HEK293 (cell line): ENCODE results near the gene PPDPF.

Experiments used
- CTCF ChIA-PET: fragments of 350-600 bp; formaldehyde crosslinking; extraction: SDS; loops from one replicate; lab custom pipeline; 2021; ENCODE audit warnings: antibody characterized with exemption; lab: Yijun Ruan, JAX
- POLR2A ChIA-PET: fragments of 300-600 bp; formaldehyde crosslinking; extraction: SDS; loops from one replicate; lab custom pipeline; 2020; ENCODE audit warnings: antibody characterized with exemption, inconsistent platforms; lab: Yijun Ruan, JAX
- H3K27ac ChIP-seq: fragments of 200-500 bp; sonication (Bioruptor generic); 2 replicates; pipeline ENCODE4 v1.5.1; 2014; ENCODE audit warnings: low read depth, low read length, control low read depth, inconsistent platforms; ENCODE audit errors: extremely low read depth
- H3K36me3 ChIP-seq, 2 experiments: fragments of 200-500 bp in 1 of 2; sonication (Bioruptor generic) in 1 of 2; 1 replicate in 1 of 2; 2 replicates in 1 of 2; pipeline ENCODE4 v1.5.1; 2014 to 2017; ENCODE audit warnings: inconsistent platforms in 2 of 2, low read length in 2 of 2; ENCODE audit not compliant: control insufficient read depth in 2 of 2, insufficient read depth in 1 of 2
- H3K4me1 ChIP-seq: fragments of 200-500 bp; sonication (Bioruptor generic); 2 replicates; pipeline ENCODE4 v1.5.1; 2014; ENCODE audit warnings: mild to moderate bottlenecking, low read length, inconsistent platforms; ENCODE audit not compliant: control insufficient read depth, insufficient read depth
- H3K4me3 ChIP-seq: 2 replicates; pipeline ENCODE4 v1.5.1; 2011; ENCODE audit warnings: low read depth, mild to moderate bottlenecking, control low read depth, low read length, moderate library complexity
- H3K9me3 ChIP-seq: fragments of 200-500 bp; sonication (Bioruptor generic); 2 replicates; pipeline ENCODE4 v1.5.1; 2014; ENCODE audit warnings: low read depth, low read length, inconsistent platforms; ENCODE audit not compliant: control insufficient read depth, insufficient read depth
- BCL11A ChIP-seq: fragments of 450-650 bp; formaldehyde crosslinking; IDR thresholded peaks from 2 replicates; pipeline ENCODE4 v1.5.1; 2016; ENCODE audit warnings: low read depth, missing biosample characterization, missing genetic modification characterization
- GLIS1 ChIP-seq: fragments of 450-650 bp; formaldehyde crosslinking; IDR thresholded peaks from 2 replicates; pipeline ENCODE4 v1.5.1; 2016; ENCODE audit warnings: missing biosample characterization, missing genetic modification characterization
- IKZF3 ChIP-seq: fragments of 450-650 bp; IDR thresholded peaks from 2 replicates; pipeline ENCODE4 v1.5.0; 2018; ENCODE audit warnings: missing biosample characterization, mild to moderate bottlenecking, missing genetic modification characterization, moderate library complexity
- KLF1 ChIP-seq: fragments of 450-650 bp; formaldehyde crosslinking; IDR thresholded peaks from 2 replicates; pipeline ENCODE4 v1.5.1; 2016; ENCODE audit warnings: missing biosample characterization, missing genetic modification characterization
- KLF9 ChIP-seq: fragments of 450-650 bp; formaldehyde crosslinking; IDR thresholded peaks from 2 replicates; pipeline ENCODE4 v1.5.1; 2016; ENCODE audit warnings: missing biosample characterization, missing genetic modification characterization, low read depth
- MZF1 ChIP-seq: fragments of 450-650 bp; formaldehyde crosslinking; IDR thresholded peaks from 2 replicates; pipeline ENCODE4 v1.5.1; 2017; ENCODE audit warnings: missing biosample characterization, missing genetic modification characterization, borderline replicate concordance
- PATZ1 ChIP-seq: fragments of 450-650 bp; formaldehyde crosslinking; IDR thresholded peaks from 2 replicates; pipeline ENCODE4 v1.5.1; 2016; ENCODE audit warnings: missing biosample characterization, missing genetic modification characterization
- SP7 ChIP-seq: fragments of 450-650 bp; formaldehyde crosslinking; IDR thresholded peaks from 2 replicates; pipeline ENCODE4 v1.5.1; 2016; ENCODE audit warnings: missing biosample characterization, missing genetic modification characterization
- WT1 ChIP-seq: fragments of 450-650 bp; formaldehyde crosslinking; IDR thresholded peaks from 2 replicates; pipeline ENCODE4 v1.5.1; 2016; ENCODE audit warnings: missing biosample characterization, missing genetic modification characterization
- ZBTB17 ChIP-seq: fragments of 450-650 bp; formaldehyde crosslinking; IDR thresholded peaks from 2 replicates; pipeline ENCODE4 v1.5.1; 2016; ENCODE audit warnings: missing biosample characterization, missing genetic modification characterization
- ZBTB26 ChIP-seq: fragments of 450-650 bp; formaldehyde crosslinking; optimal IDR thresholded peaks from 2 replicates; pipeline ENCODE3; 2016; ENCODE audit warnings: missing biosample characterization, mild to moderate bottlenecking, missing genetic modification characterization
- ZNF138 ChIP-seq: fragments of 450-650 bp; formaldehyde crosslinking; IDR thresholded peaks from 2 replicates; pipeline ENCODE4 v1.5.1; 2016; ENCODE audit warnings: missing biosample characterization, missing genetic modification characterization, borderline replicate concordance
- ZNF2 ChIP-seq: fragments of 450-650 bp; formaldehyde crosslinking; IDR thresholded peaks from 2 replicates; pipeline ENCODE4 v1.5.1; 2016; ENCODE audit warnings: missing biosample characterization, missing genetic modification characterization
- ZNF335 ChIP-seq: fragments of 450-650 bp; formaldehyde crosslinking; conservative IDR thresholded peaks from 2 replicates; pipeline ENCODE4 v1.5.1; 2016; ENCODE audit warnings: missing biosample characterization, missing genetic modification characterization
- ZNF341 ChIP-seq: fragments of 450-650 bp; formaldehyde crosslinking; IDR thresholded peaks from 2 replicates; pipeline ENCODE4; 2016; ENCODE audit warnings: low read depth, missing biosample characterization, missing genetic modification characterization
- ZNF366 ChIP-seq: fragments of 450-650 bp; formaldehyde crosslinking; conservative IDR thresholded peaks from 2 replicates; pipeline ENCODE4 v1.5.1; 2016; ENCODE audit warnings: missing biosample characterization, missing genetic modification characterization
- ZNF394 ChIP-seq: fragments of 450-650 bp; formaldehyde crosslinking; IDR thresholded peaks from 2 replicates; pipeline ENCODE4 v1.5.1; 2016; ENCODE audit warnings: missing biosample characterization, missing genetic modification characterization, mild to moderate bottlenecking, moderate library complexity, borderline replicate concordance
- ZNF423 ChIP-seq: fragments of 450-650 bp; formaldehyde crosslinking; IDR thresholded peaks from 2 replicates; pipeline ENCODE4 v1.5.1; 2016; ENCODE audit warnings: missing biosample characterization, missing genetic modification characterization
- ZNF473 ChIP-seq: fragments of 450-650 bp; formaldehyde crosslinking; IDR thresholded peaks from 2 replicates; pipeline ENCODE4 v1.5.1; 2017; ENCODE audit warnings: missing biosample characterization, missing genetic modification characterization
- ZNF521 ChIP-seq: fragments of 450-650 bp; formaldehyde crosslinking; IDR thresholded peaks from 2 replicates; pipeline ENCODE4 v1.5.1; 2017; ENCODE audit warnings: missing biosample characterization, mild to moderate bottlenecking, missing genetic modification characterization
- ZNF561 ChIP-seq: fragments of 450-650 bp; IDR thresholded peaks from 2 replicates; pipeline ENCODE4 v1.5.1; 2018; ENCODE audit warnings: missing biosample characterization, missing genetic modification characterization, borderline replicate concordance
- ZNF654 ChIP-seq: fragments of 450-650 bp; formaldehyde crosslinking; IDR thresholded peaks from 2 replicates; pipeline ENCODE4 v1.5.1; 2016; ENCODE audit warnings: low read depth, missing biosample characterization, missing genetic modification characterization
- ZSCAN30 ChIP-seq: fragments of 450-650 bp; IDR thresholded peaks from 2 replicates; pipeline ENCODE4 v1.5.1; 2018; ENCODE audit warnings: missing biosample characterization, mild to moderate bottlenecking, missing genetic modification characterization, moderate library complexity
- TF ChIP-seq, protein P1 (sequence below): fragments of 450-650 bp; formaldehyde crosslinking; IDR thresholded peaks from 2 replicates; pipeline ENCODE4 v1.5.1; 2016; ENCODE audit warnings: missing biosample characterization, missing genetic modification characterization
- TF ChIP-seq, protein P2 (sequence below): fragments of 450-650 bp; formaldehyde crosslinking; IDR thresholded peaks from 2 replicates; pipeline ENCODE4 v1.5.1; 2016; ENCODE audit warnings: missing biosample characterization, missing genetic modification characterization
- TF ChIP-seq, protein P3 (sequence below): fragments of 450-650 bp; formaldehyde crosslinking; IDR thresholded peaks from 2 replicates; pipeline ENCODE4 v1.5.1; 2017; ENCODE audit warnings: missing biosample characterization, missing genetic modification characterization

The PPDPF gene

DNA sequence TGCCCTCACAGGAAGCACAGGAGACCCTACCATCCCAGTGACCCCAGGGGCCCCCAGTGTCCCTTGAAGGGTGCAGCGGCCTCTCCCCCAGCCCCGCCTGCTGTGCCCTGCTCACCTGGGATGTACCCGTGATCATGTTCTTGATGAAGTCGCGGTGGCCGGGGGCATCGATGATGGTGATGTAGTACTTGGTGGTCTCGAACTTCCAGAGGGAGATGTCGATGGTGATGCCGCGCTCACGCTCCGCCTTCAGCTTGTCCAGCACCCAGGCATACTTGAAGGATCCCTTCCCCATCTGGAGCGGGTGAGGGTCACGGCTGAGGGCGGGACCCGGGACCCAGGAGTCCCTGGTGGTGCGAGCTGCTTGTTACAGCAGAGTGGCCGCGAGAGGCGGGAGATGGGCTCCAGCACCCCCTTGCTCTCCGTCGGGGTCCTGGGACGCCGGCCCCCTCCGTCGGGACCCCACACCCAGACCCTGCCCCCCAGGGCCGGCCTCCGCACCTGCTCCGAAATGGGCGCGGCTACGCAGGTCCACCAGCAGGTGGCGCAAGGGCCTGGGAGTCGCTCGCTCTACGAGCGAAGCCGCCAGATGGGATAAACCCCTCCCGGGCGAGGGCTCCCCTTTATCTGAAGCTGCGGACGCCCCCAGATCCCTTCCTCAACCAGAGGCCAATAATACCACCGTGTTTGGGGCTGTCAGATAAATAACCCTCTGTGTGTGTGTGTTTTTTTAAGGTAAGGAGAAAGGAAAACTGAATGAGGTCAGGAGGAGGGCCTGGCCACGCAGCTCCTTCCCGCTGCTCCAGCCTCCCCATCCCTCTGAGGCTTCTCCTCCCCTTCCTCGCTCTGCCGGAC, 24.6 kb upstream of the PPDPF start:
- H3K9me3 ChIP-seq = no peaks in the 10 kb centered on the region
- no peak overlapping the region for H3K27ac ChIP-seq
- no peaks in the 10 kb centered on the region for H3K4me1 ChIP-seq
- peaks cover 13 to 61% of the 10 kb centered on the region in 2 experiments; a peak in 2 of 3 replicates for H3K36me3 ChIP-seq
- ChIA-PET CTCF (interaction anchor here (0.6 to 1.8 kb wide), 12 partner anchors 12 to 63 kb away, joined by 3 to 12 read pairs (median 4); partner anchors contain the start of gene PPDPF), POLR2A (interaction anchor here (0.9 to 2.3 kb wide), 3 partner anchors 23 to 31 kb away, joined by 3 to 12 read pairs (median 3); partner anchors contain the start of gene PPDPF)
- no peak overlapping the region for H3K4me3 ChIP-seq
- TF ChIP-seq, protein P1, sequence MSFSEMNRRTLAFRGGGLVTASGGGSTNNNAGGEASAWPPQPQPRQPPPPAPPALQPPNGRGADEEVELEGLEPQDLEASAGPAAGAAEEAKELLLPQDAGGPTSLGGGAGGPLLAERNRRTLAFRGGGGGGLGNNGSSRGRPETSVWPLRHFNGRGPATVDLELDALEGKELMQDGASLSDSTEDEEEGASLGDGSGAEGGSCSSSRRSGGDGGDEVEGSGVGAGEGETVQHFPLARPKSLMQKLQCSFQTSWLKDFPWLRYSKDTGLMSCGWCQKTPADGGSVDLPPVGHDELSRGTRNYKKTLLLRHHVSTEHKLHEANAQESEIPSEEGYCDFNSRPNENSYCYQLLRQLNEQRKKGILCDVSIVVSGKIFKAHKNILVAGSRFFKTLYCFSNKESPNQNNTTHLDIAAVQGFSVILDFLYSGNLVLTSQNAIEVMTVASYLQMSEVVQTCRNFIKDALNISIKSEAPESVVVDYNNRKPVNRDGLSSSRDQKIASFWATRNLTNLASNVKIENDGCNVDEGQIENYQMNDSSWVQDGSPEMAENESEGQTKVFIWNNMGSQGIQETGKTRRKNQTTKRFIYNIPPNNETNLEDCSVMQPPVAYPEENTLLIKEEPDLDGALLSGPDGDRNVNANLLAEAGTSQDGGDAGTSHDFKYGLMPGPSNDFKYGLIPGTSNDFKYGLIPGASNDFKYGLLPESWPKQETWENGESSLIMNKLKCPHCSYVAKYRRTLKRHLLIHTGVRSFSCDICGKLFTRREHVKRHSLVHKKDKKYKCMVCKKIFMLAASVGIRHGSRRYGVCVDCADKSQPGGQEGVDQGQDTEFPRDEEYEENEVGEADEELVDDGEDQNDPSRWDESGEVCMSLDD (tag by site-specific recombination) = peak; percentile 80; the same call in 1 of the 2 replicates
- TF ChIP-seq ZSCAN30 (tag by site-specific recombination) (0 out of 2 replicates have a peak, but pooled peaks have one; percentile 40), ZNF561 (tag by site-specific recombination) (0 out of 2 replicates have a peak, but pooled peaks have one; percentile 55), ZBTB17 (tag by site-specific recombination) (peak; percentile 17; the same call in 1 of the 2 replicates), IKZF3 (tag by site-specific recombination) (peak; percentile 42; the same call in 1 of the 2 replicates), ZNF366 (tag by site-specific recombination) (peak; percentile 35; the same call in 1 of the 2 replicates), ZNF521 (tag by site-specific recombination) (no peak), ZNF138 (tag by site-specific recombination) (0 out of 2 replicates have a peak, but pooled peaks have one; percentile 5), ZBTB26 (tag by site-specific recombination) (peak; percentile 17), ZNF473 (no peak), ZNF654 (tag by site-specific recombination) (peak; percentile 54), ZNF394 (tag by site-specific recombination) (peak; percentile 98), PATZ1 (tag by site-specific recombination) (peak; percentile 46), GLIS1 (tag by site-specific recombination) (0 out of 2 replicates have a peak, but pooled peaks have one; percentile 52), KLF9 (tag by site-specific recombination) (peak; percentile 59; the same call in 1 of the 2 replicates), MZF1 (tag by site-specific recombination) (no peak), ZNF2 (tag by site-specific recombination) (peak; percentile 65; the same call in 1 of the 2 replicates), KLF1 (tag by site-specific recombination) (peak; percentile 60), WT1 (tag by site-specific recombination) (peak; percentile 24; the same call in 1 of the 2 replicates), SP7 (tag by site-specific recombination) (0 out of 2 replicates have a peak, but pooled peaks have one; percentile 15), ZNF335 (tag by site-specific recombination) (no peak), BCL11A (peak; percentile 12; the same call in 1 of the 2 replicates), ZNF341 (tag by site-specific recombination) (peak; percentile 18; the same call in 1 of the 2 replicates), ZNF423 (no peak)
- TF ChIP-seq, protein P2, sequence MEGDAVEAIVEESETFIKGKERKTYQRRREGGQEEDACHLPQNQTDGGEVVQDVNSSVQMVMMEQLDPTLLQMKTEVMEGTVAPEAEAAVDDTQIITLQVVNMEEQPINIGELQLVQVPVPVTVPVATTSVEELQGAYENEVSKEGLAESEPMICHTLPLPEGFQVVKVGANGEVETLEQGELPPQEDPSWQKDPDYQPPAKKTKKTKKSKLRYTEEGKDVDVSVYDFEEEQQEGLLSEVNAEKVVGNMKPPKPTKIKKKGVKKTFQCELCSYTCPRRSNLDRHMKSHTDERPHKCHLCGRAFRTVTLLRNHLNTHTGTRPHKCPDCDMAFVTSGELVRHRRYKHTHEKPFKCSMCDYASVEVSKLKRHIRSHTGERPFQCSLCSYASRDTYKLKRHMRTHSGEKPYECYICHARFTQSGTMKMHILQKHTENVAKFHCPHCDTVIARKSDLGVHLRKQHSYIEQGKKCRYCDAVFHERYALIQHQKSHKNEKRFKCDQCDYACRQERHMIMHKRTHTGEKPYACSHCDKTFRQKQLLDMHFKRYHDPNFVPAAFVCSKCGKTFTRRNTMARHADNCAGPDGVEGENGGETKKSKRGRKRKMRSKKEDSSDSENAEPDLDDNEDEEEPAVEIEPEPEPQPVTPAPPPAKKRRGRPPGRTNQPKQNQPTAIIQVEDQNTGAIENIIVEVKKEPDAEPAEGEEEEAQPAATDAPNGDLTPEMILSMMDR (tag by site-specific recombination) = peak; percentile 84
- TF ChIP-seq, protein P3, sequence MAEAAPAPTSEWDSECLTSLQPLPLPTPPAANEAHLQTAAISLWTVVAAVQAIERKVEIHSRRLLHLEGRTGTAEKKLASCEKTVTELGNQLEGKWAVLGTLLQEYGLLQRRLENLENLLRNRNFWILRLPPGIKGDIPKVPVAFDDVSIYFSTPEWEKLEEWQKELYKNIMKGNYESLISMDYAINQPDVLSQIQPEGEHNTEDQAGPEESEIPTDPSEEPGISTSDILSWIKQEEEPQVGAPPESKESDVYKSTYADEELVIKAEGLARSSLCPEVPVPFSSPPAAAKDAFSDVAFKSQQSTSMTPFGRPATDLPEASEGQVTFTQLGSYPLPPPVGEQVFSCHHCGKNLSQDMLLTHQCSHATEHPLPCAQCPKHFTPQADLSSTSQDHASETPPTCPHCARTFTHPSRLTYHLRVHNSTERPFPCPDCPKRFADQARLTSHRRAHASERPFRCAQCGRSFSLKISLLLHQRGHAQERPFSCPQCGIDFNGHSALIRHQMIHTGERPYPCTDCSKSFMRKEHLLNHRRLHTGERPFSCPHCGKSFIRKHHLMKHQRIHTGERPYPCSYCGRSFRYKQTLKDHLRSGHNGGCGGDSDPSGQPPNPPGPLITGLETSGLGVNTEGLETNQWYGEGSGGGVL = no peak
